ENCODE results near the gene FKBP7. TPM values are rescaled to one million over a fixed set of nuclear protein-coding genes. Genes with fewer than 3 reads are reported as not detected.

The FKBP7 gene
- total RNA-seq, 4 donors from 2014 or later, result 12.3 to 26.0 (median 17.5) TPM

GRCh38 chr2:178522950-178523595 lies 44.7 kb upstream of the FKBP7 start:
- 14 to 23% methylated on average over 25 of the region's 25 CpGs for WGBS, 2 donors

GRCh38 chr2:178521304-178522150 lies 43.1 kb upstream of the FKBP7 start:
- Histone ChIP-seq H3K27ac (no peak overlapping the region), H3K4me1 (peaks cover 0 to 10% (median 2%) of the 10 kb centered on the region in 4 donors), H3K36me3 (peaks cover 0 to 35% (median 0%) of the 10 kb centered on the region in 3 donors), H3K27me3 (no peaks in the 10 kb centered on the region), H3K9me3 (no peaks in the 10 kb centered on the region), H3K4me3 (no peak overlapping the region)
- DNase-seq (ENCODE audit: low spot score in 2 of 2), result no peak
- no peak for TF ChIP-seq EP300 (IDR thresholded peaks at IDR 0.05)
- no peak for TF ChIP-seq CTCF (IDR thresholded peaks at IDR 0.05)
- TF ChIP-seq POLR2A (IDR thresholded peaks at IDR 0.05), result no peak
- WGBS, 2 donors, result 94 to 95% methylated on average over 11 of the region's 11 CpGs

More at GRCh38 chr2:178522950-178523595, 44.7 kb upstream of the FKBP7 start:
- peak overlapping the region; percentile 31 to 70 (median 54) for H3K4me3 ChIP-seq
- TF ChIP-seq POLR2A (IDR thresholded peaks at IDR 0.05) (peak in 1 of 2 donors; percentile 45), EP300 (IDR thresholded peaks at IDR 0.05) (peak in 1 of 2 donors; percentile 71), CTCF (IDR thresholded peaks at IDR 0.05) (peak; percentile 64 to 73 (median 67))
- peak; percentile 49 to 74 for DNase-seq (ENCODE audit: low spot score in 2 of 2)
- no peaks in the 10 kb centered on the region for H3K27me3 ChIP-seq
- H3K36me3 ChIP-seq, result peaks cover 0 to 22% (median 0%) of the 10 kb centered on the region in 3 donors
- H3K27ac ChIP-seq, result peak overlapping the region; percentile 5 to 79 (median 58)
- no peaks in the 10 kb centered on the region for H3K9me3 ChIP-seq
- H3K4me1 ChIP-seq, result peaks cover 0 to 10% (median 2%) of the 10 kb centered on the region in 4 donors

- peaks cover 0 to 50% (median 0%) of the 10 kb centered on the region in 3 donors for H3K36me3 ChIP-seq
- no peaks in the 10 kb centered on the region for H3K9me3 ChIP-seq
- H3K4me1 ChIP-seq, result no peaks in the 10 kb centered on the region
- WGBS, 2 donors, result 70 to 74% methylated on average over 1 of the region's 1 CpG
- TF ChIP-seq POLR2A (IDR thresholded peaks at IDR 0.05) (no peak), CTCF (IDR thresholded peaks at IDR 0.05) (no peak), EP300 (IDR thresholded peaks at IDR 0.05) (no peak)
- no peaks in the 10 kb centered on the region for H3K27me3 ChIP-seq
- H3K27ac ChIP-seq, result no peak overlapping the region
- DNase-seq (ENCODE audit: low spot score in 2 of 2), result no peak
- H3K4me3 ChIP-seq, result no peak overlapping the region
Observed at GRCh38 chr2:178517496-178517895, 39.1 kb upstream of the FKBP7 start.

GRCh38 chr2:178514664-178515063 lies 36.3 kb upstream of the FKBP7 start:
- 98 to 99% methylated on average over 2 of the region's 2 CpGs for WGBS, 2 donors
- Histone ChIP-seq H3K36me3 (peaks cover 0 to 66% (median 0%) of the 10 kb centered on the region in 3 donors), H3K27ac (no peak overlapping the region), H3K27me3 (no peaks in the 10 kb centered on the region), H3K4me1 (no peaks in the 10 kb centered on the region), H3K9me3 (no peaks in the 10 kb centered on the region), H3K4me3 (no peak overlapping the region)
- no peak for DNase-seq (ENCODE audit: low spot score in 2 of 2)
- no peak for TF ChIP-seq CTCF (IDR thresholded peaks at IDR 0.05)
- no peak for TF ChIP-seq POLR2A (IDR thresholded peaks at IDR 0.05)
- TF ChIP-seq EP300 (IDR thresholded peaks at IDR 0.05), result no peak

GRCh38 chr2:178513876-178514275 lies 35.5 kb upstream of the FKBP7 start:
- WGBS, 2 donors, result 85 to 87% methylated on average over 4 of the region's 4 CpGs
- Histone ChIP-seq H3K4me3 (no peak overlapping the region), H3K36me3 (peaks cover 0 to 62% (median 0%) of the 10 kb centered on the region in 3 donors), H3K27ac (no peak overlapping the region), H3K27me3 (no peaks in the 10 kb centered on the region), H3K9me3 (no peaks in the 10 kb centered on the region), H3K4me1 (no peaks in the 10 kb centered on the region)
- no peak for TF ChIP-seq POLR2A (IDR thresholded peaks at IDR 0.05)
- no peak for TF ChIP-seq EP300 (IDR thresholded peaks at IDR 0.05)
- no peak for TF ChIP-seq CTCF (IDR thresholded peaks at IDR 0.05)
- no peak for DNase-seq (ENCODE audit: low spot score in 2 of 2)

Measured in tibial nerve (tissue), 4 donors.